ENCODE results near the gene CDK11B. TPM values are rescaled to one million over a fixed set of nuclear protein-coding genes. Genes with fewer than 3 reads are reported as not detected.

The CDK11B gene
- total and polyA plus RNA-seq, 2 of the 8 experiments (the other 6 are each of a cell fraction or from before 2014, with no cell fraction given): 11.1 to 31.9 TPM

DNA sequence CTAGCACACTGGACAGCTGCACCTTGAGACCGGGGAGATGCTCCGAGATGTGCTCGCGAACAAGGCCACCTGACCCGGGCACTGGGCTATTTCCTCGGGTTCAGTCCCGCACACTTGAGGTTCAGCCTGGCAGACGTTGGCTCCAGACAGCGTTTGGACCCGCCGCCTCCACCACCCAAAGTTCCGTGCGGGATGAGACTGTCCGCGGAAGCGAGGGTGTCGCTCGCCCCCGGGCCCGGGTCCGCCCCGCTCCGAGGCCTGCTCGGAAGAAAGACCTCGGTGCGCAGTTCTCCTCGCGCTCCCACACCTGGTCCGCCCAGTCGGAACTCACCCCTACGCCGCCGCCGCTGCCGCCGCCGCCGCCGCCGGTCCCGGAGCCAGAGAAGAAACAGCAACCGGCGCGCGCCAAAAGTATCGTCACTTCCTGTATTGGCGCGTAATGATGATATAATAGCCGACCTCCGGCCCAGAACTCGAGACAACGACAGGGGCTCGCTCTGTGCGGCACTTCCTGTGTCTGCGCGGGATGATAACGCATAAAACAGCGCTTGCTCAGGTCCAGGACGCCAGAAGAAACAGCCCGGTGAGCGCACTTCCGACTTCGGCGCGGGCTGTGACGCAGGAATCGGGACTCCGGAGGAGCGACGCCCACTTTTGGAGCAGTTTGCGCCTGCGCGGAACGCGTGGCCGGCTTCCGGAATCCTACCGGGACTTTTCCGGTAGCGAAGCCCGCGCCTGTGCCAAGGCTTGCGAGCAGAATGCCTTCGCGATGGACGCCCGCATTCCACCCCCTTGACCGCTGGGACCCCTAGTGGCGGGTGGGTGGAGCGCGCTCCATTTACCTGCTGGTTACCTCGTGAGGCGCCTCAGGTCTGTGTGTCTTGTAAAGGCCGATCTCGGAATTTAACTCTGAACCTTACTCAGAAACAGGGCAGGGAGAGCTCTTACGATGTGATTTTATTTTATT lies at the start of gene CDK11B (continued):
- TF ChIP-seq, protein P1, sequence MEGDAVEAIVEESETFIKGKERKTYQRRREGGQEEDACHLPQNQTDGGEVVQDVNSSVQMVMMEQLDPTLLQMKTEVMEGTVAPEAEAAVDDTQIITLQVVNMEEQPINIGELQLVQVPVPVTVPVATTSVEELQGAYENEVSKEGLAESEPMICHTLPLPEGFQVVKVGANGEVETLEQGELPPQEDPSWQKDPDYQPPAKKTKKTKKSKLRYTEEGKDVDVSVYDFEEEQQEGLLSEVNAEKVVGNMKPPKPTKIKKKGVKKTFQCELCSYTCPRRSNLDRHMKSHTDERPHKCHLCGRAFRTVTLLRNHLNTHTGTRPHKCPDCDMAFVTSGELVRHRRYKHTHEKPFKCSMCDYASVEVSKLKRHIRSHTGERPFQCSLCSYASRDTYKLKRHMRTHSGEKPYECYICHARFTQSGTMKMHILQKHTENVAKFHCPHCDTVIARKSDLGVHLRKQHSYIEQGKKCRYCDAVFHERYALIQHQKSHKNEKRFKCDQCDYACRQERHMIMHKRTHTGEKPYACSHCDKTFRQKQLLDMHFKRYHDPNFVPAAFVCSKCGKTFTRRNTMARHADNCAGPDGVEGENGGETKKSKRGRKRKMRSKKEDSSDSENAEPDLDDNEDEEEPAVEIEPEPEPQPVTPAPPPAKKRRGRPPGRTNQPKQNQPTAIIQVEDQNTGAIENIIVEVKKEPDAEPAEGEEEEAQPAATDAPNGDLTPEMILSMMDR (IDR thresholded peaks at IDR 0.05; ENCODE audit: control extremely low read depth in 1 of 3, insufficient read depth in 1 of 3, low read depth in 1 of 3, low read length in 3 of 3): peak in 1 of 3 experiments; percentile 30; a peak in 1 of 4 replicates
- peak; percentile 80; the same call in 1 of the 2 replicates for TF ChIP-seq RBBP5 (IDR thresholded peaks at IDR 0.05; ENCODE audit: borderline replicate concordance, low read depth, low read length)
- 0 out of 2 replicates have a peak, but pooled peaks have one; percentile 39 for TF ChIP-seq SRF (IDR thresholded peaks at IDR 0.05; ENCODE audit: low read depth, low read length)
- TF ChIP-seq TBP (IDR thresholded peaks at IDR 0.05; ENCODE audit: low read depth, low read length): peak; percentile 71
- TF ChIP-seq TAF1 (IDR thresholded peaks at IDR 0.05; ENCODE audit: low read depth, low read length): peak; percentile 66
- peak in 1 of 2 experiments; percentile 66; a peak in 1 of 3 replicates for TF ChIP-seq POLR2A (IDR thresholded peaks at IDR 0.05; ENCODE audit: control extremely low read depth in 1 of 2, low read depth in 2 of 2, low read length in 2 of 2)
- peak; percentile 80; the same call in 1 of the 2 replicates for TF ChIP-seq GABPA (IDR thresholded peaks at IDR 0.05; ENCODE audit: borderline replicate concordance, insufficient read depth, low read length)
- TF ChIP-seq, protein P2, sequence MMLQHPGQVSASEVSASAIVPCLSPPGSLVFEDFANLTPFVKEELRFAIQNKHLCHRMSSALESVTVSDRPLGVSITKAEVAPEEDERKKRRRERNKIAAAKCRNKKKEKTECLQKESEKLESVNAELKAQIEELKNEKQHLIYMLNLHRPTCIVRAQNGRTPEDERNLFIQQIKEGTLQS (IDR thresholded peaks at IDR 0.05; ENCODE audit: insufficient read depth, low read depth, low read length): peak; percentile 80; the same call in 1 of the 2 replicates
